HepG2 (cell line): Measurements from ENCODE around the gene FAM110D. TPM values are rescaled to one million over a fixed set of nuclear protein-coding genes. Genes with fewer than 3 reads are reported as not detected.
A peak's percentile ranks its signal among the peaks of the same experiment; 100 is the strongest.

Experiments used
- AGO1 ChIP-seq: fragments of 200-400 bp; formaldehyde crosslinking; IDR thresholded peaks from 2 replicates; pipeline ENCODE4 v1.6.1; 2017; ENCODE audit warnings: mild to moderate bottlenecking, low read depth, low read length, moderate library complexity; ENCODE audit not compliant: poor library complexity, severe bottlenecking
- BRD4 ChIP-seq: sonication (generic); formaldehyde crosslinking; IDR thresholded peaks from 2 replicates; pipeline ENCODE4 v1.4.0; 2020; ENCODE audit warnings: missing genetic modification reagents
- DDIT3 ChIP-seq: sonication (generic); formaldehyde crosslinking; IDR thresholded peaks from 2 replicates; pipeline ENCODE4 v1.4.0; 2020; ENCODE audit warnings: mild to moderate bottlenecking, missing genetic modification reagents
- GRHL1 ChIP-seq: sonication (generic); formaldehyde crosslinking; conservative IDR thresholded peaks from 2 replicates; pipeline ENCODE4 v1.8.0; 2022; ENCODE audit warnings: missing genetic modification reagents
- GZF1 ChIP-seq: sonication (generic); formaldehyde crosslinking; IDR thresholded peaks from 2 replicates; pipeline ENCODE4 v1.5.1; 2020; ENCODE audit warnings: mild to moderate bottlenecking, missing genetic modification reagents
- HDAC1 ChIP-seq: sonication (generic); formaldehyde crosslinking; IDR thresholded peaks from 2 replicates; pipeline ENCODE4 v1.5.1; 2020; ENCODE audit warnings: mild to moderate bottlenecking, missing genetic modification reagents
- HNF1A ChIP-seq, 2 experiments: sonication (generic) in 1 of 2; formaldehyde crosslinking in 1 of 2; IDR thresholded peaks; 2 replicates each; pipeline versions ENCODE4 v1.4.0 to v1.6.1; 2016 to 2020; ENCODE audit warnings: borderline replicate concordance in 1 of 2, low read depth in 1 of 2, mild to moderate bottlenecking in 1 of 2, missing genetic modification reagents in 1 of 2
- MIER2 ChIP-seq: IDR thresholded peaks from 2 replicates; pipeline ENCODE4 v1.6.1; 2016; ENCODE audit warnings: missing biosample characterization, missing genetic modification reagents
- NCOA1 ChIP-seq: sonication (generic); formaldehyde crosslinking; IDR thresholded peaks from 2 replicates; pipeline ENCODE4 v1.9.0; 2021; ENCODE audit warnings: missing genetic modification reagents
- POLR2AphosphoS2 ChIP-seq: IDR thresholded peaks from 2 replicates; pipeline ENCODE4 v1.6.1; 2011; ENCODE audit warnings: low read depth, low read length, improper control_type of control experiment
- THAP9 ChIP-seq: sonication (generic); formaldehyde crosslinking; IDR thresholded peaks from 2 replicates; pipeline ENCODE4; 2020; ENCODE audit warnings: missing genetic modification reagents, mild to moderate bottlenecking, borderline replicate concordance
- XRCC5 ChIP-seq: fragments of 200-400 bp; formaldehyde crosslinking; optimal IDR thresholded peaks from 2 replicates; pipeline ENCODE3; 2017; ENCODE audit warnings: mild to moderate bottlenecking, low read length
- ZMYM2 ChIP-seq: sonication (generic); formaldehyde crosslinking; IDR thresholded peaks from 2 replicates; pipeline ENCODE4 v1.8.0; 2022; ENCODE audit warnings: mild to moderate bottlenecking, missing genetic modification reagents
- ZNF232 ChIP-seq: sonication (generic); formaldehyde crosslinking; IDR thresholded peaks from 2 replicates; pipeline ENCODE4 v1.4.0; 2020; ENCODE audit warnings: missing genetic modification reagents, borderline replicate concordance
- ZNF430 ChIP-seq: sonication (generic); formaldehyde crosslinking; IDR thresholded peaks from 2 replicates; pipeline ENCODE4 v1.9.0; 2021; ENCODE audit warnings: mild to moderate bottlenecking, missing genetic modification reagents
- ZSCAN9 ChIP-seq: IDR thresholded peaks from 2 replicates; pipeline ENCODE4 v1.6.1; 2016; ENCODE audit warnings: borderline replicate concordance
- polyA plus RNA-seq, 8 experiments: library from polyadenylated mRNA; depleted of rRNA in 3 of 8; stranded (reverse) in 7 of 8; unstranded in 1 of 8; fragments of >200 nt; fragmentation: Illumina TruSeq in 4 of 8; extraction: Trizol in 4 of 8; gene quantifications; 2 replicates each; pipeline versions ENCODE4 v1.2.1 to v1.2.3, GENCODE V29; 2011 to 2016; ENCODE audit warnings: low read depth in 4 of 8, missing spikeins in 1 of 8, mixed read lengths in 1 of 8; ENCODE audit not compliant: insufficient read depth in 1 of 8
- total RNA-seq, 5 experiments: library from RNA; depleted of rRNA; stranded (reverse); fragments of >200 nt; fragmentation: Illumina TruSeq; extraction: Trizol; gene quantifications; 2 replicates each; pipeline ENCODE4 v1.2.3, GENCODE V29; 2016; ENCODE audit warnings: low read depth in 1 of 5
- TF ChIP-seq, protein P1 (sequence below): sonication (generic); formaldehyde crosslinking; conservative IDR thresholded peaks from 2 replicates; pipeline ENCODE4 v1.4.0; 2020; ENCODE audit warnings: missing genetic modification reagents

FAM110D gene
- total and polyA plus RNA-seq, 2 of the 13 experiments (the other 11 are each of a cell fraction or from before 2014, with no cell fraction given), result not detected

DNA sequence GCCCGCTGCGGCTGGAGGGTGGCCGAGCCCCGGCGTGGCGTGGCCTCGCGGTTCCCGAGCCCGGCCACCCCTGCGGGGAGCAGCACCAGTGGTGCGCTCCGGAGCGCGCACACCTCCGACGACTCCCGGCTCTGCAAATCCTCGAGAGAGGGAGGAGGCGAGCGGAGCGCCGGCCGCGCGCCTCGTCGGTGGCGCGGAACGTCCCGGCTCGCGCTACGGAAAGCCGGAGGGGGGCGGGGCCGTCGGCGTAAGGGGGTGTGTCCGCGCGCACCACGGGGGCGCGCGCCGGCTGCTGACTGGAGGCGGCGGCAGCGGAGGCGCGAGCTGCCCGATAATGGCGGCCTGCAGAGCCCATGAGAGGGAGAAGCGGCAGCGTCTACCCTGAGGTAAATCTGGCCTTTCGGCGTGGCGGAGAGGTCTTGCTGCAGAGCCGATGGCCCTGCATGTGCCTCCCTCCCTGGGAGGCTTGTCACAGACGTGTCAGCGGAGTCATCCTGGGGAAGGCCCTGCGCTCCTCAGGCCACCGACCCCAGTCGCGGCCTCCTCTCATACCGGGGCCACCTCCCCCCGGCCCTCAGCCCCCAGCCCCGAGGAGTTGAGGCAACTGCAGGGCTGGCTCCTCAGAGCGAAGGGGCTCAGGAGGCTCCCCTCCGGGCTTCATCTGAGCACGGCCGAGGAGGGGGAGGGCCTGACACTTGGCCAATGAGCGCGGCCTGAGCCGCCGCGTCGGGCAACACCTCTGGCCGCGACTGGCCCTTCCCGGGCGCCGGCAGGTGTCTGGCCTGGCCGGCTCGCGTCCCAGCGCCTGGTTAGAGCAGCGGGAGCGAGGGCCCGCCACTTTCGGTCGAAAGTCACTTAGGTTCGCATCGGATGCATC is 47.1 kb upstream of the FAM110D start, which contains the start of gene PDIK1L (continued):
- TF ChIP-seq AGO1, result no peak
- no peak for TF ChIP-seq MIER2 (CRISPR knock-in tag)
- peak; percentile 86 for TF ChIP-seq THAP9 (CRISPR knock-in tag)
- TF ChIP-seq ZMYM2 (CRISPR knock-in tag), result 0 out of 2 replicates have a peak, but pooled peaks have one; percentile 23
- TF ChIP-seq NCOA1 (CRISPR knock-in tag), result no peak
- TF ChIP-seq ZSCAN9 (CRISPR knock-in tag), result peak; percentile 19; the same call in 1 of the 2 replicates
- TF ChIP-seq XRCC5, result no peak
- no peak for TF ChIP-seq DDIT3 (CRISPR knock-in tag)
- TF ChIP-seq, protein P1, sequence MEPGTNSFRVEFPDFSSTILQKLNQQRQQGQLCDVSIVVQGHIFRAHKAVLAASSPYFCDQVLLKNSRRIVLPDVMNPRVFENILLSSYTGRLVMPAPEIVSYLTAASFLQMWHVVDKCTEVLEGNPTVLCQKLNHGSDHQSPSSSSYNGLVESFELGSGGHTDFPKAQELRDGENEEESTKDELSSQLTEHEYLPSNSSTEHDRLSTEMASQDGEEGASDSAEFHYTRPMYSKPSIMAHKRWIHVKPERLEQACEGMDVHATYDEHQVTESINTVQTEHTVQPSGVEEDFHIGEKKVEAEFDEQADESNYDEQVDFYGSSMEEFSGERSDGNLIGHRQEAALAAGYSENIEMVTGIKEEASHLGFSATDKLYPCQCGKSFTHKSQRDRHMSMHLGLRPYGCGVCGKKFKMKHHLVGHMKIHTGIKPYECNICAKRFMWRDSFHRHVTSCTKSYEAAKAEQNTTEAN, result no peak
- TF ChIP-seq BRD4, result peak; percentile 25
- 0 out of 2 replicates have a peak, but pooled peaks have one; percentile 57 for TF ChIP-seq ZNF430
- peak; percentile 58; the same call in 1 of the 2 replicates for TF ChIP-seq GZF1
- TF ChIP-seq ZNF232 (CRISPR knock-in tag), result 0 out of 2 replicates have a peak, but pooled peaks have one; percentile 52
- peak; percentile 61 for TF ChIP-seq HDAC1 (CRISPR knock-in tag)
- no peak for TF ChIP-seq POLR2AphosphoS2
- TF ChIP-seq HNF1A (IDR thresholded peaks at IDR 0.05; ENCODE audit: low read depth), result no peak
- peak; percentile 39; the same call in 1 of the 2 replicates for TF ChIP-seq HNF1A (CRISPR knock-in tag; IDR thresholded peaks at IDR 0.05; ENCODE audit: borderline replicate concordance)
- TF ChIP-seq GRHL1 (CRISPR knock-in tag), result no peak
